Fibroblast of lung (primary cell): ENCODE measurements around the gene HM13. TPM values are rescaled to one million over a fixed set of nuclear protein-coding genes. Genes with fewer than 3 reads are reported as not detected.

Experiments used
- DNase-seq, 2 donors: peaks; one replicate each; pipeline versions ENCODE4 v3.0.0 to v3.0.0-alpha.2; 2010; ENCODE audit warnings: low read depth in 2 of 2
- H2AFZ ChIP-seq: 2 replicates; pipeline ENCODE4 v1.5.1; 2012; ENCODE audit warnings: low read length, control low read depth, inconsistent platforms
- H3K27ac ChIP-seq: 2 replicates; pipeline ENCODE4 v1.5.1; 2011; ENCODE audit warnings: low read length, control low read depth; ENCODE audit not compliant: insufficient read depth
- H3K27me3 ChIP-seq: 2 replicates; pipeline ENCODE4 v1.5.1; 2011; ENCODE audit warnings: mild to moderate bottlenecking, low read length; ENCODE audit not compliant: control insufficient read depth, insufficient read depth
- H3K36me3 ChIP-seq: 2 replicates; pipeline ENCODE4 v1.5.1; 2011; ENCODE audit warnings: low read length; ENCODE audit not compliant: control insufficient read depth, insufficient read depth
- H3K4me1 ChIP-seq: 2 replicates; pipeline ENCODE4 v1.5.1; 2011; ENCODE audit warnings: low read length; ENCODE audit not compliant: control insufficient read depth, insufficient read depth; ENCODE audit errors: extremely low read depth
- H3K4me2 ChIP-seq: 2 replicates; pipeline ENCODE4 v1.5.1; 2011; ENCODE audit warnings: low read length, control low read depth; ENCODE audit not compliant: insufficient read depth; ENCODE audit errors: extremely low read depth
- H3K4me3 ChIP-seq, 4 experiments: fragments of 200-600 bp in 1 of 4; sonication (generic) in 1 of 4; replicated peaks in 1 of 4; 2 replicates each; pipeline ENCODE4 v1.5.1; 2011 to 2016; ENCODE audit warnings: low read length in 4 of 4, low read depth in 3 of 4, mild to moderate bottlenecking in 3 of 4, control low read depth in 2 of 4, inconsistent platforms in 1 of 4, mixed read lengths in 1 of 4; ENCODE audit not compliant: insufficient read depth in 1 of 4; ENCODE audit errors: control extremely low read depth in 1 of 4
- H3K79me2 ChIP-seq: 2 replicates; pipeline ENCODE4 v1.5.1; 2012; ENCODE audit warnings: mild to moderate bottlenecking, low read length, inconsistent platforms; ENCODE audit not compliant: control insufficient read depth, insufficient read depth
- H3K9ac ChIP-seq: 2 replicates; pipeline ENCODE4 v1.5.1; 2011; ENCODE audit warnings: mild to moderate bottlenecking, low read length, control low read depth; ENCODE audit not compliant: insufficient read depth
- H3K9me3 ChIP-seq: 2 replicates; pipeline ENCODE4 v1.5.1; 2012; ENCODE audit warnings: low read depth, low read length; ENCODE audit not compliant: control insufficient read depth, insufficient read depth
- H4K20me1 ChIP-seq: 2 replicates; pipeline ENCODE4 v1.5.1; 2011; ENCODE audit warnings: low read length; ENCODE audit not compliant: control insufficient read depth, insufficient read depth; ENCODE audit errors: extremely low read depth
- CTCF ChIP-seq, 2 donors: IDR thresholded peaks in 1 of 2; conservative IDR thresholded peaks in 1 of 2; 1 replicate in 1 of 2; 2 replicates in 1 of 2; pipeline ENCODE4 v1.5.1; 2011 to 2012; ENCODE audit warnings: low read length in 2 of 2, control low read depth in 1 of 2, inconsistent platforms in 1 of 2, low read depth in 1 of 2, mild to moderate bottlenecking in 1 of 2
- EZH2 ChIP-seq: IDR thresholded peaks from 2 replicates; pipeline ENCODE4 v1.5.1; 2012; ENCODE audit warnings: low read length, control low read depth, mild to moderate bottlenecking; ENCODE audit errors: missing control alignments
- polyA plus RNA-seq, 2 donors: library from polyadenylated mRNA; depleted of rRNA in 1 of 2; stranded (reverse) in 1 of 2; unstranded in 1 of 2; fragments of >200 nt; gene quantifications; 2 replicates each; pipeline ENCODE4 v1.2.1, GENCODE V29; 2011 to 2012; ENCODE audit warnings: missing spikeins in 1 of 2
- total RNA-seq: library from RNA; depleted of rRNA; stranded (reverse); fragments of >200 nt; gene quantifications from 2 replicates; pipeline ENCODE4 v1.2.1, GENCODE V29; 2014

The HM13 gene
- total and polyA plus RNA-seq, 2 donors (not counting 1 experiment from before 2014, with no cell fraction given), result 52.5 to 157 TPM

- no peak for TF ChIP-seq EZH2
- no peak for TF ChIP-seq CTCF (conservative IDR thresholded peaks at IDR 0.05 in 1 of 2, IDR thresholded peaks at IDR 0.05 in 1 of 2; ENCODE audit: low read depth in 1 of 2, low read length in 2 of 2)
- no peak overlapping the region for H3K4me3 ChIP-seq
- H3K27ac ChIP-seq, result no peak overlapping the region
Observed at GRCh38 chr20:31489152-31489551, 25.1 kb upstream of the HM13 start.

DNA sequence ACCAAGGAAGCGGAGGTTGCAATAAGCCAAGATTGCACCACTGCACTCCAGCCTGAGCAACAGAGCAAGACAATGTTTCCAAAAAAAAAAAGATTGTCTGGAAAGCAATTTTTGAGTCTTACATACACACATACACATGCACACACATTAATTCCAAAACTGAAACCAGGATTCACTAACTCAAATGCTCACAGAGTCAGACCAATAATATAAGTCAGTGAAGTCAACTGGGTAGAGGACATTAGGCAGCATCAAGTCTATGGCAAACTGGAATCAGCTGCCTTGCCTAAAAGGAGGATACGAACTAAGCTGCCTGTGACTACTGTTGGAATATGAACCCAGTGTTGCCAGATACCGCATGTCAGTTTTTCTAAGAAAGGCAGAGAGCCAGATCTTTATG, 23.5 kb upstream of the HM13 start:
- Histone ChIP-seq H4K20me1 (no peaks in the 10 kb centered on the region), H2AFZ (no peak overlapping the region), H3K27ac (no peak overlapping the region), H3K4me3 (no peak overlapping the region), H3K4me1 (no peaks in the 10 kb centered on the region), H3K4me2 (no peak overlapping the region), H3K9ac (no peak overlapping the region), H3K9me3 (no peaks in the 10 kb centered on the region), H3K79me2 (no peaks in the 10 kb centered on the region), H3K36me3 (no peaks in the 10 kb centered on the region), H3K27me3 (peaks cover 6% of the 10 kb centered on the region)
- no peak for DNase-seq
- TF ChIP-seq CTCF (conservative IDR thresholded peaks at IDR 0.05 in 1 of 2, IDR thresholded peaks at IDR 0.05 in 1 of 2; ENCODE audit: low read depth in 1 of 2, low read length in 2 of 2) (no peak), EZH2 (no peak)

More at GRCh38 chr20:31489152-31489551, 25.1 kb upstream of the HM13 start:
- Histone ChIP-seq H3K9ac (no peak overlapping the region), H3K4me2 (no peak overlapping the region), H3K27me3 (peaks cover 10% of the 10 kb centered on the region), H3K36me3 (no peaks in the 10 kb centered on the region), H2AFZ (no peak overlapping the region), H3K4me1 (no peaks in the 10 kb centered on the region), H3K79me2 (no peaks in the 10 kb centered on the region), H4K20me1 (no peaks in the 10 kb centered on the region), H3K9me3 (no peaks in the 10 kb centered on the region)
- DNase-seq, result no peak

DNA sequence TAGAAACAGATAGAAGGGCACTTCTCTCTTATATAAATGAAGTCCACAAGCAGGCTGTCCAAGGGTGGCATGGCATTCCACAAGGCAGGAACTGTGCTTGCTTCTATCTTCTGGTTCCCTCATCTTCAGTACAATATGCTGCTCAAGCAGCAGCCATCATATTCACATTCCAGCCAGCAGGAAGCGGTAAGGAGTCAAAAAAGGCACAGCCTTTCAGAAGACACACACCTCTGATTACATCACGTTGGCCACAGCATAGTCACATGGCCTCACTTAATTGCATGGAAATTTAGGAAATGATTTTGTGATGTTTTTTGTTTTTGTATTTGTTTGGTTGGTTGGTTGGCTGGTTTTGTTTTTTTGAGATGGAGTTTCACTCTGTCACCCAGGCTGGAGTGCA, 20.1 kb upstream of the HM13 start:
- H3K4me1 ChIP-seq, result peaks cover 11% of the 10 kb centered on the region
- peak; percentile 31 to 48 for TF ChIP-seq CTCF (conservative IDR thresholded peaks at IDR 0.05 in 1 of 2, IDR thresholded peaks at IDR 0.05 in 1 of 2; ENCODE audit: low read depth in 1 of 2, low read length in 2 of 2)
- no peak for TF ChIP-seq EZH2
- no peaks in the 10 kb centered on the region for H4K20me1 ChIP-seq
- no peak overlapping the region for H3K4me3 ChIP-seq
- H3K27ac ChIP-seq, result no peak overlapping the region
- H3K9ac ChIP-seq, result no peak overlapping the region
- no peaks in the 10 kb centered on the region for H3K36me3 ChIP-seq
- no peak overlapping the region for H3K4me2 ChIP-seq
- H3K9me3 ChIP-seq, result no peaks in the 10 kb centered on the region
- peaks cover 3% of the 10 kb centered on the region for H3K27me3 ChIP-seq
- H3K79me2 ChIP-seq, result no peaks in the 10 kb centered on the region
- peak; percentile 31 for DNase-seq
- no peak overlapping the region for H2AFZ ChIP-seq
